ENCODE measurements around the gene SELPLG.

DNA sequence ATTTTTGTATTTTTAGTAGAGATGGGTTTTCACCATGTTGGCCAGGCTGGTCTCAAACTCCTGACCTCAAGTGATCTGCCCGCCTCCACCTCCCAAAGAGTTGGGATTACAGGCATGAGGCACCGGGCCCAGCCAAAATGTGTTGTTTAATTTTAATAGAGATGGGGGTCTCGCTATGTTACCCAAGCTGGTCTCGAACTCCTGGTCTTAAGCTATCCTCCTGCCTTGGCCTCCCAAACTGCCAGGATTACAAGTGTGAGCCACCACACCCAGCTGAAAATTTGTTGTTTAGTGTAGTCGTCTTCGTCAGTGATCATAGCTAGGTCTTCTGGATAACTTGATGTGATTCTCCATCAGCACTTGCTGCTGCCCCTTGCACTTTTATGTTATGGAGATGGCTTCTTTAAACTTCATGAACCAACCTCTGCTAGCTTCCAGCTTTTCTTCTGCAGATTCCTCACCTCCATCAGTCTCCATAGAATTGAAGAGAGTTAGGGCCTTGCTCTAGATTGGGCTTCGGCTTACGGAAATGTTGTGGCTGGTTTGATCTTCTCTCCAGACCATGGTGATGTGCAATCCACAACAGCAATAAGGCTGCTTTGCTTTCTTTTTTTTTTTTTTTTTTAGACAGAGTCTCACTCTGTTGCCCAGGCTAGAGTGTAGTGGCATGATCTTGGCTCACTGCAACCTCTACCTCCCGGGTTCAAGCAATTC, 58.3 kb downstream of the SELPLG start:
- TF ChIP-seq, protein P1, sequence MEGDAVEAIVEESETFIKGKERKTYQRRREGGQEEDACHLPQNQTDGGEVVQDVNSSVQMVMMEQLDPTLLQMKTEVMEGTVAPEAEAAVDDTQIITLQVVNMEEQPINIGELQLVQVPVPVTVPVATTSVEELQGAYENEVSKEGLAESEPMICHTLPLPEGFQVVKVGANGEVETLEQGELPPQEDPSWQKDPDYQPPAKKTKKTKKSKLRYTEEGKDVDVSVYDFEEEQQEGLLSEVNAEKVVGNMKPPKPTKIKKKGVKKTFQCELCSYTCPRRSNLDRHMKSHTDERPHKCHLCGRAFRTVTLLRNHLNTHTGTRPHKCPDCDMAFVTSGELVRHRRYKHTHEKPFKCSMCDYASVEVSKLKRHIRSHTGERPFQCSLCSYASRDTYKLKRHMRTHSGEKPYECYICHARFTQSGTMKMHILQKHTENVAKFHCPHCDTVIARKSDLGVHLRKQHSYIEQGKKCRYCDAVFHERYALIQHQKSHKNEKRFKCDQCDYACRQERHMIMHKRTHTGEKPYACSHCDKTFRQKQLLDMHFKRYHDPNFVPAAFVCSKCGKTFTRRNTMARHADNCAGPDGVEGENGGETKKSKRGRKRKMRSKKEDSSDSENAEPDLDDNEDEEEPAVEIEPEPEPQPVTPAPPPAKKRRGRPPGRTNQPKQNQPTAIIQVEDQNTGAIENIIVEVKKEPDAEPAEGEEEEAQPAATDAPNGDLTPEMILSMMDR (IDR thresholded peaks at IDR 0.05 in 4 of 5, conservative IDR thresholded peaks at IDR 0.05 in 1 of 5) = no peak
- TF ChIP-seq POLR2A (IDR thresholded peaks at IDR 0.05) = no peak
